Measurements from ENCODE around the gene OPRM1.

DNA sequence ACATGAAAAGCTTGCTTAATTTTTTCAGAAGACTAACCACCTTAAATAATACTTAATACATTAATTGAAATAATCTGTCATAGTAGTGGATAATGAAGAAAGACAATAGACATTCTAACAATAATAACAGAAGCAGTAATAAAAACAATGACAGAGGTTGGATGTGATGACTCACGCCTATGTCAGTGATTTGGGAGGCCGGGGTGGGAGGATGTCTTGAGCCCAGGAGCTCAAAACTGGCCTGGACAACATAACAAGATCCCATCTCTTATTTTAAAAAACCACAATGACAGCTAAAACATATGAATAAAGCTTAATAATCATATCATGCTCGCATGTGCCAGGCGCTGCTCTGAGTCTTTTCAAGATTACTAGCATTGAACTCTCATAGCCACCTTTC is 212.1 kb downstream of the OPRM1 start:
- no peak for TF ChIP-seq CTCF (IDR thresholded peaks at IDR 0.05)
- no peak for TF ChIP-seq POLR2A (IDR thresholded peaks at IDR 0.05)
